Measurements from ENCODE around the gene FGF1.

FGF1 gene

GRCh38 chr5:142544946-142545649, 140.8 kb downstream of the FGF1 start:
- ChIA-PET CTCF (no interaction called here), POLR2A (ENCODE audit: low non-redundant PET) (no interaction called here)
- no peak for TF ChIP-seq CTCF (conservative IDR thresholded peaks at IDR 0.05; ENCODE audit: low read depth)
- no peak for DNase-seq (ENCODE audit: low spot score)
- no peak overlapping the region for H3K27ac ChIP-seq

- POLR2A ChIA-PET (ENCODE audit: low non-redundant PET): no interaction called here
- no peak for TF ChIP-seq CTCF (conservative IDR thresholded peaks at IDR 0.05; ENCODE audit: low read depth)
- no peak for DNase-seq (ENCODE audit: low spot score)
- no peak overlapping the region for H3K27ac ChIP-seq
- CTCF ChIA-PET: interaction anchor here (0.6 kb wide), 1 partner anchor 43 kb away, joined by 3 read pairs; no protein-coding TSS in a partner anchor
Observed at GRCh38 chr5:142544071-142544753, 141.7 kb downstream of the FGF1 start.

DNA sequence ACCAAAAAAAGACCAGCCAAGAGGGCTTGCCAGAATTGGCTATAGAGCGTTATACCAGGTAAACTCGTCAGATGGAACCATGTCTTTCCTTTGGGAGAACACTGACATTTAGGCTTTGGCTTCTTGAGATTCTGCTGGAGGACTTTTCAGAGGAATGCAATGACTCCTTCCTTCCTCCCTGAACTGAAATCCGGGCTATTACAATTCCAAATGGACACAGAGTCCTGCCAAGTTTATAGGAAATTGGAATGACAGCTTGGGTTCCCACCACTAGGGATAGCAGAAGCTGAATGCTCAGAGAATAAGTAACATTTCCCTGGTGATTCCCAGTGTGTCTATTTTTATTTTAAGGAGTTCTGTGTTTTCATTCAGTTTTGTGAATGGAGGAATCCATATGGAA, 143.0 kb downstream of the FGF1 start:
- POLR2A ChIA-PET (ENCODE audit: low non-redundant PET): no interaction called here
- TF ChIP-seq CTCF (conservative IDR thresholded peaks at IDR 0.05; ENCODE audit: low read depth): no peak

More for the DNA sequence above, 143.0 kb downstream of the FGF1 start:
- no peak for DNase-seq (ENCODE audit: low spot score)
- CTCF ChIA-PET: interaction anchor here (0.6 to 1.1 kb wide), 2 partner anchors 292 to 391 kb away, joined by 3 read pairs; no protein-coding TSS in a partner anchor
- no peak overlapping the region for H3K27ac ChIP-seq

Data from RWPE1 (cell line).